Nephron (organoid): ENCODE data around the gene FZD7.

Source experiments
- H3K27ac Mint-ChIP-seq, 3 experiments: 2 replicates each; pipeline ENCODE4 v1.8.0; 2020; ENCODE audit warnings: mixed read lengths in 3 of 3, mild to moderate bottlenecking in 2 of 3, moderate library complexity in 1 of 3
- H3K27me3 Mint-ChIP-seq: 2 replicates; pipeline ENCODE4 v1.8.0; 2021; ENCODE audit warnings: low read depth, mild to moderate bottlenecking, moderate library complexity, mixed read lengths
- H3K36me3 Mint-ChIP-seq: 2 replicates; pipeline ENCODE4 v1.8.0; 2020; ENCODE audit warnings: low read depth, mixed read lengths
- H3K4me1 Mint-ChIP-seq: 2 replicates; pipeline ENCODE4 v1.8.0; 2020; ENCODE audit warnings: mixed read lengths
- H3K4me3 Mint-ChIP-seq, 3 experiments: 2 replicates each; pipeline ENCODE4 v1.8.0; 2020; ENCODE audit warnings: mild to moderate bottlenecking in 3 of 3, mixed read lengths in 3 of 3, moderate library complexity in 2 of 3
- H3K9me3 Mint-ChIP-seq: 2 replicates; pipeline ENCODE4 v1.8.0; 2020; ENCODE audit warnings: mixed read lengths
- CTCF ChIP-seq, 3 experiments: fragments of 200-600 bp; sonication (generic); IDR thresholded peaks; one replicate each; pipeline ENCODE4 v1.5.0; 2021; ENCODE audit warnings: antibody characterized with exemption in 3 of 3; ENCODE audit not compliant: unreplicated experiment in 3 of 3

FZD7 gene

GRCh38 chr2:202014759-202015211 lies 18.9 kb upstream of the FZD7 start:
- Mint-ChIP-seq H3K27me3 (no peaks in the 10 kb centered on the region), H3K4me3 (peak overlapping the region in 2 of 3 experiments; percentile 2 to 4), H3K27ac (peak overlapping the region; percentile 89 to 92 (median 90)), H3K9me3 (no peaks in the 10 kb centered on the region), H3K36me3 (no peaks in the 10 kb centered on the region), H3K4me1 (peaks cover 65% of the 10 kb centered on the region)
- TF ChIP-seq CTCF (IDR thresholded peaks at IDR 0.05; ENCODE audit: unreplicated experiment in 3 of 3), result no peak

GRCh38 chr2:202015471-202015870 lies 18.2 kb upstream of the FZD7 start:
- no peak for TF ChIP-seq CTCF (IDR thresholded peaks at IDR 0.05; ENCODE audit: unreplicated experiment in 3 of 3)
- no peaks in the 10 kb centered on the region for H3K9me3 Mint-ChIP-seq
- no peak overlapping the region for H3K4me3 Mint-ChIP-seq
- H3K4me1 Mint-ChIP-seq, result peaks cover 64% of the 10 kb centered on the region
- peak overlapping the region; percentile 89 to 92 (median 90) for H3K27ac Mint-ChIP-seq
- H3K27me3 Mint-ChIP-seq, result peaks cover 4% of the 10 kb centered on the region
- H3K36me3 Mint-ChIP-seq, result no peaks in the 10 kb centered on the region

GRCh38 chr2:202016579-202017227 lies 17.0 kb upstream of the FZD7 start:
- no peak for TF ChIP-seq CTCF (IDR thresholded peaks at IDR 0.05; ENCODE audit: unreplicated experiment in 3 of 3)
- Mint-ChIP-seq H3K36me3 (no peaks in the 10 kb centered on the region), H3K27me3 (peaks cover 4% of the 10 kb centered on the region), H3K4me1 (peaks cover 58% of the 10 kb centered on the region), H3K9me3 (no peaks in the 10 kb centered on the region), H3K4me3 (no peak overlapping the region), H3K27ac (peak overlapping the region in 2 of 3 experiments; percentile 30 to 86)

GRCh38 chr2:202017940-202018339 lies 15.7 kb upstream of the FZD7 start:
- Mint-ChIP-seq H3K27ac (peak overlapping the region in 1 of 3 experiments; percentile 86), H3K36me3 (no peaks in the 10 kb centered on the region), H3K9me3 (no peaks in the 10 kb centered on the region), H3K4me1 (peaks cover 56% of the 10 kb centered on the region), H3K4me3 (no peak overlapping the region), H3K27me3 (peaks cover 4% of the 10 kb centered on the region)
- TF ChIP-seq CTCF (IDR thresholded peaks at IDR 0.05; ENCODE audit: unreplicated experiment in 3 of 3), result no peak

GRCh38 chr2:202018950-202019349 lies 14.7 kb upstream of the FZD7 start:
- H3K27me3 Mint-ChIP-seq, result peaks cover 4% of the 10 kb centered on the region
- no peak for TF ChIP-seq CTCF (IDR thresholded peaks at IDR 0.05; ENCODE audit: unreplicated experiment in 3 of 3)
- H3K4me3 Mint-ChIP-seq, result no peak overlapping the region
- H3K4me1 Mint-ChIP-seq, result peaks cover 63% of the 10 kb centered on the region
- H3K36me3 Mint-ChIP-seq, result no peaks in the 10 kb centered on the region
- no peaks in the 10 kb centered on the region for H3K9me3 Mint-ChIP-seq
- H3K27ac Mint-ChIP-seq, result peak overlapping the region; percentile 20 to 86 (median 52)
